ENCODE results near the gene RGS6.
"Not testable (repeated sequence)": the region's sequence is repeated elsewhere in the genome, so short reads cannot be mapped to it uniquely, and the experiment has no call there.

DNA sequence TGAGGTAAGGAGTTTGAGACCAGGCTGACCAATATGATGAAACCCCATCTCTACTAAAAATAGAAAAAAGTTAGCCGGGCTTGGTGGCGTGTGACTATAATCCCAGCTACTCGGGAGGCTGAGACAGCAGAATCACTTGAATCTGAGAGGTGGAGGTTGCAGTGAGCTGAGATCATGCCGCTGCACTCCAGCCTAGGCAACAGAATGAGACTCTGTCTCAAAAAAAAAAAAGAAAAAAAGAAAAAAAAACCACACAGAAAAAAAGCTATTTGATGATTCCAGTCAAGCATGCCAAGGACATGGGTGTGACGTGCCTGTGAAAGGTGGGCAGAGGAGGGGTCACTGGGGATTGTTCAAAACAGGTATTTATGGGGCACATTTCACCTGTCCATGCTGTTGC, 545.3 kb downstream of the RGS6 start:
- TF ChIP-seq POLR2A (IDR thresholded peaks at IDR 0.05; ENCODE audit: low read depth, low read length); POLR2AphosphoS5 (IDR thresholded peaks at IDR 0.05; ENCODE audit: low read depth, low read length); POU2F2 (IDR thresholded peaks at IDR 0.05; ENCODE audit: low read depth, low read length); SPI1 (IDR thresholded peaks at IDR 0.05; ENCODE audit: low read depth, low read length); PAX5 (IDR thresholded peaks at IDR 0.05; ENCODE audit: insufficient read depth, low read length, severe bottlenecking): not testable (repeated sequence)
- TF ChIP-seq TAF1 (IDR thresholded peaks at IDR 0.05; ENCODE audit: low read depth, low read length), result 0 out of 2 replicates have a peak, but pooled peaks have one; percentile 32
